Ovary (tissue), 9 donors: ENCODE data around the gene PLEKHA8. TPM values are rescaled to one million over a fixed set of nuclear protein-coding genes. Genes with fewer than 3 reads are reported as not detected.

Experiments
- DNase-seq, 5 donors: peaks; one replicate each; pipeline ENCODE4 v3.0.0-alpha.2; 2019 to 2020
- H3K27ac ChIP-seq, 2 donors: fragments of 200-600 bp; one replicate each; pipeline versions ENCODE4 v1.5.1 to v1.8.0; 2019 to 2022
- H3K27me3 ChIP-seq: fragments of 200-600 bp; one replicate; pipeline ENCODE4 v1.8.0; 2022
- H3K36me3 ChIP-seq: fragments of 200-600 bp; sonication (generic); one replicate; pipeline ENCODE4 v1.5.1; 2019
- H3K4me1 ChIP-seq: one replicate; pipeline ENCODE4 v1.8.1; 2013; ENCODE audit warnings: mild to moderate bottlenecking, moderate library complexity; ENCODE audit not compliant: insufficient read depth
- H3K4me3 ChIP-seq: fragments of 200-600 bp; sonication (generic); one replicate; pipeline ENCODE4 v1.5.1; 2017
- H3K9me3 ChIP-seq, 2 donors: fragments of 200-600 bp in 1 of 2; sonication (generic) in 1 of 2; one replicate each; pipeline versions ENCODE4 v1.5.1 to v1.8.1; 2013 to 2019; ENCODE audit warnings: mild to moderate bottlenecking in 1 of 2, moderate library complexity in 1 of 2
- CTCF ChIP-seq, 3 donors: fragments of 450-650 bp in 2 of 3; fragments of 200-600 bp in 1 of 3; IDR thresholded peaks; one replicate each; pipeline versions ENCODE4 v1.5.1 to v1.8.0; 2016 to 2022; ENCODE audit warnings: antibody characterized with exemption in 3 of 3, mild to moderate bottlenecking in 1 of 3
- EP300 ChIP-seq: sonication (generic); formaldehyde crosslinking; IDR thresholded peaks from one replicate; pipeline ENCODE4 v1.6.1; 2017; ENCODE audit warnings: antibody characterized with exemption
- POLR2A ChIP-seq: fragments of 450-650 bp; IDR thresholded peaks from one replicate; pipeline ENCODE4 v1.6.1; 2017; ENCODE audit warnings: antibody characterized with exemption, mild to moderate bottlenecking, moderate library complexity
- WGBS, 3 donors: extraction: QIAGEN DNeasy Blood & Tissue Kit in 1 of 3; methylation state at CpG; one replicate each; pipeline versions ENCODE4 v1.1.5 to v1.1.7; 2013 to 2017; 5-methylcytosine and 5-hydroxymethylcytosine counted together
- intact Hi-C, 4 donors: fragments of 100-400 bp; cut with DNase I; formaldehyde crosslinking; loops; one replicate each; pipeline versions ENCODE4 v1.11.0 to v1.15.1; 2022 to 2023
- polyA plus RNA-seq, 2 donors: library from polyadenylated mRNA; stranded (reverse); fragments of 200-250 nt in 1 of 2; fragments of 350-450 nt in 1 of 2; fragmentation: Illumina TruSeq in 1 of 2; extraction: RNeasy Lipid Tissue Mini Kit (QIAGEN cat#74804) in 1 of 2; gene quantifications; one replicate each; pipeline ENCODE4 v1.2.3, GENCODE V29; 2013 to 2014
- total RNA-seq, 7 donors: library from RNA; depleted of rRNA in 2 of 7; stranded (reverse); fragments of >200 nt in 2 of 7; fragmentation: NEBNext Ultra II Directional in 3 of 7; extraction: Animal tissue kit (Norgen Biotek cat#: 25700) in 3 of 7; gene quantifications; one replicate each; pipeline versions ENCODE4 v1.1.0 to v1.2.4, GENCODE V29; 2016 to 2023
- donor health status: DM: no; HTN: no; CAD: no; lungs with moderate emphysema.
- donor health status: DM: no; HTN: no; CAD: no.
- donor health status: Bipolar disorder and iron deficiency.
- donor health status: DM: yes; HTN: yes; CAD: no.
- donor health status: DM: no; HTN: no; CAD: no.
- donor health status: DM: yes; HTN: yes; CAD: no.

Gene PLEKHA8
- total and polyA plus RNA-seq, 9 donors: 3.1 to 12.8 (median 10.0) TPM

DNA sequence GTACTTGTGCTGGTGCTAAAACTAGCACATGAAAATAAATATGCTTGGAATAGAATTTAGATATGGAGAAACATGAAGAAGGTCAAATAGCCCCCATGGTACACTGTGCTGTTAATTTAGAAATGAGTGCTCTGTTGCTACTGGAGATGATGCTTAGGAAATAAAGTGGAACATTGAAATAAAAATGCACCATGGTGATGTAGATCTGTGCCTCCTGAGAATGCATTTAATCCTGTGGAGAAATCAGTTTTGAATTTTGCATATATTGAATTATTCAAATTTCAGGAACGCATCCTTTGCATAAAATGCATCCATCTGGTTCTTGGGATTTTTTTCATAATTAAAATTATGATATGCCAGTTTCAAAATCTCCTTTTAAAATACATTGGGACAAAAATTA, 44.5 kb downstream of the PLEKHA8 start:
- intact Hi-C loops: no loop called here
- Histone ChIP-seq H3K27me3 (no peaks in the 10 kb centered on the region), H3K36me3 (no peaks in the 10 kb centered on the region), H3K4me3 (no peak overlapping the region), H3K27ac (no peak overlapping the region), H3K9me3 (no peaks in the 10 kb centered on the region), H3K4me1 (no peaks in the 10 kb centered on the region)
- WGBS, 3 donors: 93 to 98% (median 94%) methylated on average over 1 of the region's 1 CpG
- no peak for DNase-seq
- no peak for TF ChIP-seq POLR2A
- no peak for TF ChIP-seq EP300
- no peak for TF ChIP-seq CTCF (IDR thresholded peaks at IDR 0.05)

DNA sequence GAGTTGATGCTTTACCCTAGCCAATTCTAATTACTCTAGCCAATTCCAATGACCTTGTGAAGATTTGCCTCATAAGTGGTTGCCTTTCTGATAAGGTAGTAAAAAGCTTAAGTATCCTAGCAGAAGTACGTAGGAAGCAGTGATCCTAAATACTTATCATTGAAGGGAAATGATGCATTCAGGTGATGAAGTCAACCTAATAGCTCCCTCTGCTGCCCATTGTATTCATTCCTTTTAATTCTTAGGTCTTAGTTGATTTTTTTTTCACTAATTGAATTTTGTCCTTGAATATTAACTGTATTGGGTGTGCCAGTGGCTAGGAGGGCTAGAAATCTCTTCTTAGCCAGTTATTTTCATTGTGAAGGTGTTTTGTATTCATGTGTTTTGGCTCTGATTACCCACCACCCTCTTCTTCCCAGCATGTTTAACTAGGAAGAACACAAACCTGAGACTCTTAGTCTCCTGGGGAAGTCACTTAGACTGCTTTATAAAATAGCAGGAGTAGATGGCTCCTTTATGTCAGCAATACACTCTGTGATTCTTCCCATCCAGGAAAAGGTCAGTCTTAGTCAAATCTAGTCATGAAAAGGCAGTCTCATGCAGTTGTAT, 46.3 kb downstream of the PLEKHA8 start:
- no peak for DNase-seq
- Histone ChIP-seq H3K27me3 (no peaks in the 10 kb centered on the region), H3K27ac (no peak overlapping the region), H3K4me3 (no peak overlapping the region), H3K9me3 (no peaks in the 10 kb centered on the region), H3K4me1 (no peaks in the 10 kb centered on the region), H3K36me3 (no peaks in the 10 kb centered on the region)
- TF ChIP-seq CTCF (IDR thresholded peaks at IDR 0.05) (no peak), EP300 (no peak), POLR2A (no peak)
- 49 to 57% (median 56%) methylated on average over 1 of the region's 1 CpG for WGBS, 3 donors
- intact Hi-C loops: no loop called here

DNA sequence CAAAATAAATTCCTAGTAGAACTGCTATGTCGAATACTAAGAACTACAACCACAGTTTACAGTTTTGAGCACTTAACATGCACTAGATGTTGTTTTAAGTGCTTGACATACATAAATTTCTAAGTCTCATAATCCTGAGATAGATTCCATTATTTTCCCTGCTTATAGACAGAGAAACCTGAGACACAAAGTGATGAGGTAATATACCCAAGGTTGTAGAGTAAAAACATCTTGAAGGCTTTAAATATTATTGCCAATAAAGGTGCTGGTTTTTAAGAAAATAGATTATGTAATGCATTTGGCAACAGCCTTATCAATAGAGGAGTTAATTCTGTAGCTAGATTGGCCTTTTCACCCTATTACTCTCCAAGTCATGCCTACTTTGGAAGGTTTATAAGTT, 48.2 kb downstream of the PLEKHA8 start:
- intact Hi-C loops: no loop called here
- Histone ChIP-seq H3K9me3 (no peaks in the 10 kb centered on the region), H3K36me3 (no peaks in the 10 kb centered on the region), H3K27ac (no peak overlapping the region), H3K4me3 (no peak overlapping the region), H3K4me1 (no peaks in the 10 kb centered on the region), H3K27me3 (no peaks in the 10 kb centered on the region)
- no peak for DNase-seq
- TF ChIP-seq EP300: no peak
- no peak for TF ChIP-seq CTCF (IDR thresholded peaks at IDR 0.05)
- no peak for TF ChIP-seq POLR2A
- WGBS, 3 donors: 93 to 95% (median 94%) methylated on average over 1 of the region's 1 CpG

- intact Hi-C loops: no loop called here
- Histone ChIP-seq H3K4me1 (no peaks in the 10 kb centered on the region), H3K4me3 (no peak overlapping the region), H3K36me3 (no peaks in the 10 kb centered on the region), H3K27me3 (no peaks in the 10 kb centered on the region), H3K27ac (no peak overlapping the region), H3K9me3 (no peaks in the 10 kb centered on the region)
- DNase-seq: no peak
- TF ChIP-seq POLR2A: no peak
- TF ChIP-seq EP300: no peak
- TF ChIP-seq CTCF (IDR thresholded peaks at IDR 0.05): no peak
- WGBS, 3 donors: 96 to 98% (median 97%) methylated on average over 3 of the region's 3 CpGs
These were observed 50.1 kb downstream of the PLEKHA8 start for GRCh38 chr7:30078280-30078679.
